OCI-LY3 (cell line): Measurements from ENCODE around the gene PAF1.

Experiments
- H2AFZ ChIP-seq: fragments of 200-600, 300-600 bp; shearing (Covaris generic); 2 replicates; pipeline ENCODE4 v1.6.0; 2014; ENCODE audit warnings: antibody characterized with exemption, low read depth, low read length
- H3K27ac ChIP-seq: fragments of 200-600, 300-600 bp; sonication (generic); 2 replicates; pipeline ENCODE4 v1.5.1; 2014; ENCODE audit warnings: mild to moderate bottlenecking, low read length, moderate library complexity, mixed read lengths
- H3K27me3 ChIP-seq: fragments of 200-600, 300-600 bp; sonication (generic); 2 replicates; pipeline ENCODE4 v1.6.1; 2014; ENCODE audit warnings: low read depth, low read length, mixed read lengths
- H3K36me3 ChIP-seq: fragments of 200-600, 300-600 bp; sonication (generic); replicated peaks from 2 replicates; pipeline ENCODE3; 2014; ENCODE audit warnings: low read depth, low read length, mixed read lengths
- H3K4me1 ChIP-seq: fragments of 300-600, 200-600 bp; sonication (generic); 2 replicates; pipeline ENCODE4 v1.6.1; 2014; ENCODE audit warnings: low read length, mixed read lengths
- H3K4me2 ChIP-seq: fragments of 200-600, 300-600 bp; sonication (generic); 2 replicates; pipeline ENCODE4 v1.6.1; 2014; ENCODE audit warnings: low read length, mixed read lengths
- H3K4me3 ChIP-seq: fragments of 300-600, 200-600 bp; sonication (generic); 2 replicates; pipeline ENCODE4 v1.5.1; 2014; ENCODE audit warnings: antibody characterized with exemption, mild to moderate bottlenecking, low read length, moderate library complexity
- H3K79me2 ChIP-seq: fragments of 300-600, 200-600 bp; shearing (Covaris generic); 2 replicates; pipeline ENCODE4 v1.6.1; 2014; ENCODE audit warnings: mild to moderate bottlenecking, low read length, mixed read lengths
- H3K9ac ChIP-seq: fragments of 300-600, 200-600 bp; shearing (Covaris generic); 2 replicates; pipeline ENCODE4 v1.6.0; 2014; ENCODE audit warnings: mild to moderate bottlenecking, low read length, moderate library complexity
- H3K9me3 ChIP-seq: fragments of 200-600, 300-600 bp; shearing (Covaris generic); 2 replicates; pipeline ENCODE4 v1.6.1; 2014; ENCODE audit warnings: low read length, mixed read lengths; ENCODE audit not compliant: insufficient read depth
- H4K20me1 ChIP-seq: fragments of 200-600, 300-600 bp; sonication (generic); 2 replicates; pipeline ENCODE4 v1.6.1; 2016; ENCODE audit warnings: low read length, mixed read lengths; ENCODE audit not compliant: insufficient read depth
- EZH2phosphoT487 ChIP-seq: fragments of 200-600 bp; shearing (Covaris generic); IDR thresholded peaks from 2 replicates; pipeline ENCODE4 v1.6.1; 2018; ENCODE audit warnings: antibody characterized with exemption, mixed run types, low read depth
- TF ChIP-seq, protein P1 (sequence below): fragments of 200-600, 300-600 bp; sonication (generic); IDR thresholded peaks from 2 replicates; pipeline ENCODE4 v1.5.1; 2014; ENCODE audit warnings: antibody characterized with exemption, low read length, low read depth

The PAF1 gene

DNA sequence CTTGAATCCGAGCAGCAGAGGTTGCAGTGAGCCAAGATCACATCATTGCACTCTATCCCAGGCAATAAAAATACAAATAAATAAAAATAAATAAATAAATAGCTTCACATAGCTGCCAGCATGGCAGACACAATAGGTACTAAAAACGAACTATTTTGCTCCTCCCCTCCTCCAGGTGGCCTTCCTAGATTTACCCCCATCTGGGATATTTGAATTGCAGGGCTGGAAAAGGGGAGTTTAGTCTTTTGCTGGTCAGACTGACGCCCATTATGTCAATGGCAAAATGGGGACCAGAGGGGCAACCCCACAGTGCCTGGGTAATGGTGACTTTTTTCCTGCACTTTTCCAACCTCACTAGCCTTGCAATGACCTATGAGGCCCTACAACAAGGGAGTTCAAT, 54.4 kb downstream of the PAF1 start:
- Histone ChIP-seq H2AFZ (no peak overlapping the region), H3K27ac (no peak overlapping the region), H3K79me2 (peaks cover 5% of the 10 kb centered on the region), H3K36me3 (no peaks in the 10 kb centered on the region), H3K4me3 (peak overlapping the region; percentile 79; the same call in 1 of the 2 replicates), H3K4me2 (peak overlapping the region; percentile 83), H4K20me1 (no peaks in the 10 kb centered on the region), H3K9me3 (no peaks in the 10 kb centered on the region), H3K27me3 (no peaks in the 10 kb centered on the region), H3K4me1 (peaks cover 38% of the 10 kb centered on the region), H3K9ac (no peak overlapping the region)
- no peak for TF ChIP-seq EZH2phosphoT487
- TF ChIP-seq, protein P1, sequence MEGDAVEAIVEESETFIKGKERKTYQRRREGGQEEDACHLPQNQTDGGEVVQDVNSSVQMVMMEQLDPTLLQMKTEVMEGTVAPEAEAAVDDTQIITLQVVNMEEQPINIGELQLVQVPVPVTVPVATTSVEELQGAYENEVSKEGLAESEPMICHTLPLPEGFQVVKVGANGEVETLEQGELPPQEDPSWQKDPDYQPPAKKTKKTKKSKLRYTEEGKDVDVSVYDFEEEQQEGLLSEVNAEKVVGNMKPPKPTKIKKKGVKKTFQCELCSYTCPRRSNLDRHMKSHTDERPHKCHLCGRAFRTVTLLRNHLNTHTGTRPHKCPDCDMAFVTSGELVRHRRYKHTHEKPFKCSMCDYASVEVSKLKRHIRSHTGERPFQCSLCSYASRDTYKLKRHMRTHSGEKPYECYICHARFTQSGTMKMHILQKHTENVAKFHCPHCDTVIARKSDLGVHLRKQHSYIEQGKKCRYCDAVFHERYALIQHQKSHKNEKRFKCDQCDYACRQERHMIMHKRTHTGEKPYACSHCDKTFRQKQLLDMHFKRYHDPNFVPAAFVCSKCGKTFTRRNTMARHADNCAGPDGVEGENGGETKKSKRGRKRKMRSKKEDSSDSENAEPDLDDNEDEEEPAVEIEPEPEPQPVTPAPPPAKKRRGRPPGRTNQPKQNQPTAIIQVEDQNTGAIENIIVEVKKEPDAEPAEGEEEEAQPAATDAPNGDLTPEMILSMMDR = no peak
